Type B pancreatic cell (in vitro differentiated cells): Measurements from ENCODE around the gene SLMAP. TPM values are rescaled to one million over a fixed set of nuclear protein-coding genes. Genes with fewer than 3 reads are reported as not detected.

Experiments
- DNase-seq: peaks from one replicate; pipeline ENCODE4 v3.0.0; 2021; ENCODE audit warnings: mixed read lengths; ENCODE audit not compliant: unreplicated experiment; ENCODE audit errors: extremely low spot score
- H3K27ac Mint-ChIP-seq: 2 replicates; pipeline ENCODE4 v1.8.0; 2021; ENCODE audit warnings: mild to moderate bottlenecking, mixed read lengths
- H3K27me3 Mint-ChIP-seq: 2 replicates; pipeline ENCODE4 v1.8.0; 2021; ENCODE audit warnings: mixed read lengths
- H3K36me3 Mint-ChIP-seq: 2 replicates; pipeline ENCODE4 v1.8.0; 2021; ENCODE audit warnings: mixed read lengths
- H3K4me1 Mint-ChIP-seq: one replicate; pipeline ENCODE4 v1.8.0; 2021; ENCODE audit warnings: mixed read lengths; ENCODE audit not compliant: unreplicated experiment
- H3K4me3 Mint-ChIP-seq: 2 replicates; pipeline ENCODE4 v1.8.0; 2021; ENCODE audit warnings: mild to moderate bottlenecking, mixed read lengths
- H3K9me3 Mint-ChIP-seq: 2 replicates; pipeline ENCODE4 v1.8.0; 2021; ENCODE audit warnings: mixed read lengths
- CTCF ChIP-seq: fragments of 200-600 bp; sonication (generic); conservative IDR thresholded peaks from 2 replicates; pipeline ENCODE4 v1.5.0; 2021; ENCODE audit warnings: antibody characterized with exemption, mild to moderate bottlenecking
- total RNA-seq: library from RNA; stranded (reverse); gene quantifications from 2 replicates; pipeline ENCODE4 v1.2.1, GENCODE V29; 2021; ENCODE audit warnings: low replicate concordance

SLMAP gene
- total RNA-seq, 1 donor from 2014 or later: 55.1 TPM

GRCh38 chr3:57896691-57897090, 140.6 kb downstream of the SLMAP start:
- Mint-ChIP-seq H3K4me1 (no peaks in the 10 kb centered on the region), H3K27ac (no peak overlapping the region)

DNA sequence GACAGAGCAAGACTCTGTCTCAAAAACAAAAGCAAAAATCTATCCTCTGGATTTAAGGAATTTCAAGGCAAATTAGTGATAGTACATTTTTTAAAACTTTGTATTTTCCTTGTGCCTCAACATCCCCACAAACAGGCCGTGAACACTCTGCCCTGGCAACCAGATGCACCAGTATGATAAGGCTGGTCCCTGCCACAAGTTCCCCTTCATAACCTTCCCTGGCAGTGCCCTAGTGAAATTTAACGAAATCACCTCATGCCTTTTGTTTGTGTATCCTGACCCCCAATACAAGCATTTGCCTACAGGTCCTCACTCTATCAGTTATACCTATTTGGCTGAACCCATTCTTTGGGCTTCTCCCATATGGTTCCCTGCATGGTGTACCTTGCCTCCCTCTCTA, 144.7 kb downstream of the SLMAP start:
- H3K4me3 Mint-ChIP-seq: no peak overlapping the region
- TF ChIP-seq CTCF: no peak
- DNase-seq: no peak
- H3K9me3 Mint-ChIP-seq: no peaks in the 10 kb centered on the region
- peaks cover 31% of the 10 kb centered on the region for H3K36me3 Mint-ChIP-seq
- H3K4me1 Mint-ChIP-seq: peaks cover 4% of the 10 kb centered on the region
- no peak overlapping the region for H3K27ac Mint-ChIP-seq
- no peaks in the 10 kb centered on the region for H3K27me3 Mint-ChIP-seq

More at GRCh38 chr3:57896691-57897090, 140.6 kb downstream of the SLMAP start:
- no peak overlapping the region for H3K4me3 Mint-ChIP-seq
- H3K9me3 Mint-ChIP-seq: no peaks in the 10 kb centered on the region
- peaks cover 31% of the 10 kb centered on the region for H3K36me3 Mint-ChIP-seq
- no peak for TF ChIP-seq CTCF
- no peak for DNase-seq
- no peaks in the 10 kb centered on the region for H3K27me3 Mint-ChIP-seq

DNA sequence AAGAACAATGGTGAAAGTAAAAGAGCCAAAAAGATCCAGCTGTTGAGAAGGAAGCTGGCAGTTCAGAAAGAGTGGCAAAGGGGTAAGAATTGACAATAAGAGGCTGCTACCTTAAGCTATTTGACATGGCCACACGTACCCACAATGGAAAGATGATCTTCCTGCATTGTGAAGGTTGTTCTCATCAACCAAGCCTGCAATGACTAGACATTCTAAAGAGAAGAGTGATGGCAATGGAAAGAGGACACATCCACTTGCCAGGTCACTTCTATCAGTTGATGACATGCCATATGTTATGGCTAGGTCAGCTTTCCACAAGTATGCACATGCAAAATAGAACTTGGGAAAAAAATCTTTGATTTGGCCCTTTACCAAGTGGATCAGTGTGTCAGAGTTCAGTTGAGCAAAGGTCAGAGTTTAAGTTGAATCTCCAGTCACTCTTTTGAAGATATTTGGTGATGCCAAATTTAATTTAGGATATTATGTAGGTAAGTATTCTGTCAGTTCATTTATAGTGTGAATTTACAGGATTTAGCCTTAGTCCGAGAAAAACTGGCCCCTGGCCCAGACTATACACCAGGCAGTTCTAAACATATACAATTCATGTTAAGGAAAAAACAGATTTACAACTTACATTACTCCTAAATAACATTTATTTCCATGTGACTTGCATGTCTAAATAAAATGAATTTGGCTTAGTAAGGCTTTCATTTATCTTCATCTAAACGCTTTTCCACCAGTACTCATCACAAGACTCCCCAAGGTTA, 147.2 kb downstream of the SLMAP start:
- DNase-seq: no peak
- H3K36me3 Mint-ChIP-seq: peaks cover 24% of the 10 kb centered on the region
- TF ChIP-seq CTCF: no peak
- H3K27me3 Mint-ChIP-seq: no peaks in the 10 kb centered on the region
- H3K27ac Mint-ChIP-seq: no peak overlapping the region
- H3K4me1 Mint-ChIP-seq: peaks cover 4% of the 10 kb centered on the region
- no peak overlapping the region for H3K4me3 Mint-ChIP-seq
- no peaks in the 10 kb centered on the region for H3K9me3 Mint-ChIP-seq

- H3K27me3 Mint-ChIP-seq: no peaks in the 10 kb centered on the region
- peak; percentile 61 for TF ChIP-seq CTCF
- no peak overlapping the region for H3K27ac Mint-ChIP-seq
- no peaks in the 10 kb centered on the region for H3K4me1 Mint-ChIP-seq
- H3K9me3 Mint-ChIP-seq: no peaks in the 10 kb centered on the region
- peaks cover 18% of the 10 kb centered on the region for H3K36me3 Mint-ChIP-seq
- DNase-seq: no peak
- H3K4me3 Mint-ChIP-seq: no peak overlapping the region
These were observed 154.9 kb downstream of the SLMAP start for GRCh38 chr3:57910990-57911389.

- no peak for DNase-seq
- no peaks in the 10 kb centered on the region for H3K4me1 Mint-ChIP-seq
- H3K36me3 Mint-ChIP-seq: peaks cover 23% of the 10 kb centered on the region
- H3K27ac Mint-ChIP-seq: no peak overlapping the region
- no peaks in the 10 kb centered on the region for H3K27me3 Mint-ChIP-seq
- no peaks in the 10 kb centered on the region for H3K9me3 Mint-ChIP-seq
- no peak overlapping the region for H3K4me3 Mint-ChIP-seq
- no peak for TF ChIP-seq CTCF
These were observed 155.5 kb downstream of the SLMAP start for GRCh38 chr3:57911593-57911992.
